ENCODE measurements around the gene CASP9.

DNA sequence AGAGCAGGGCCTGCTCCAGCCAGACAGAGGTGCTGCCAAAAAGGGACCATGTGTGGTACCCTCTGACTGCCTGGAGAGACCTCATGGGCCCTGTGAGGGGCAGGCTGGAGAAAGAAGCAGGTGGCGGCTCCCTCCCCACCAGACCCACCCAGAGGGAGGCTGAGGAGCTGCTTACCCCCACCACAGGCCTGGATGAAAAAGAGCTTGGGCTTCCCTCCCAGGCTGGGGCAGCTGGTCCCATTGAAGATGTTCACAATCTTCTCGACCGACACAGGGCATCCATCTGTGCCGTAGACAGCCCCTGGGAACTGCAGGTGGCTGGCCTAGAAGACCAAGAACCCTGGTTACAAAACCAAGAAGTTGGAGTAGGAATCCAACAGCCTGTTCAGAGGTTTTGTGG is 19.6 kb downstream of the CASP9 start:
- TF ChIP-seq, protein P1, sequence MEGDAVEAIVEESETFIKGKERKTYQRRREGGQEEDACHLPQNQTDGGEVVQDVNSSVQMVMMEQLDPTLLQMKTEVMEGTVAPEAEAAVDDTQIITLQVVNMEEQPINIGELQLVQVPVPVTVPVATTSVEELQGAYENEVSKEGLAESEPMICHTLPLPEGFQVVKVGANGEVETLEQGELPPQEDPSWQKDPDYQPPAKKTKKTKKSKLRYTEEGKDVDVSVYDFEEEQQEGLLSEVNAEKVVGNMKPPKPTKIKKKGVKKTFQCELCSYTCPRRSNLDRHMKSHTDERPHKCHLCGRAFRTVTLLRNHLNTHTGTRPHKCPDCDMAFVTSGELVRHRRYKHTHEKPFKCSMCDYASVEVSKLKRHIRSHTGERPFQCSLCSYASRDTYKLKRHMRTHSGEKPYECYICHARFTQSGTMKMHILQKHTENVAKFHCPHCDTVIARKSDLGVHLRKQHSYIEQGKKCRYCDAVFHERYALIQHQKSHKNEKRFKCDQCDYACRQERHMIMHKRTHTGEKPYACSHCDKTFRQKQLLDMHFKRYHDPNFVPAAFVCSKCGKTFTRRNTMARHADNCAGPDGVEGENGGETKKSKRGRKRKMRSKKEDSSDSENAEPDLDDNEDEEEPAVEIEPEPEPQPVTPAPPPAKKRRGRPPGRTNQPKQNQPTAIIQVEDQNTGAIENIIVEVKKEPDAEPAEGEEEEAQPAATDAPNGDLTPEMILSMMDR (IDR thresholded peaks at IDR 0.05; ENCODE audit: insufficient read depth, low read depth, low read length) = no peak
- no peak for TF ChIP-seq EZH2 (IDR thresholded peaks at IDR 0.05; ENCODE audit: insufficient read depth, low read length)
